HG03378 (cell line): Measurements from ENCODE around the gene MAN1C1.
A peak's percentile ranks its signal among the peaks of the same experiment; 100 is the strongest.

Experiments
- ATAC-seq: cut with Tn5 transposase; IDR thresholded peaks from one replicate; pipeline ENCODE4 v1.9.1; 2021; ENCODE audit warnings: mild to moderate bottlenecking, moderate library complexity; ENCODE audit not compliant: unreplicated experiment

Gene MAN1C1

GRCh38 chr1:25616095-25616986 is at the start of gene MAN1C1:
MAN1C1 (plus strand) TSS chr1:25616791; CDS start chr1:25617798, 1,007 bp downstream.
- peak; percentile 43 for ATAC-seq

GRCh38 chr1:25567710-25568089 is 48.9 kb upstream of the MAN1C1 start:
- ATAC-seq: no peak

GRCh38 chr1:25568090-25568833 is 48.3 kb upstream of the MAN1C1 start:
- no peak for ATAC-seq

- ATAC-seq: no peak
These were observed 47.6 kb upstream of the MAN1C1 start for GRCh38 chr1:25568834-25569596.

DNA sequence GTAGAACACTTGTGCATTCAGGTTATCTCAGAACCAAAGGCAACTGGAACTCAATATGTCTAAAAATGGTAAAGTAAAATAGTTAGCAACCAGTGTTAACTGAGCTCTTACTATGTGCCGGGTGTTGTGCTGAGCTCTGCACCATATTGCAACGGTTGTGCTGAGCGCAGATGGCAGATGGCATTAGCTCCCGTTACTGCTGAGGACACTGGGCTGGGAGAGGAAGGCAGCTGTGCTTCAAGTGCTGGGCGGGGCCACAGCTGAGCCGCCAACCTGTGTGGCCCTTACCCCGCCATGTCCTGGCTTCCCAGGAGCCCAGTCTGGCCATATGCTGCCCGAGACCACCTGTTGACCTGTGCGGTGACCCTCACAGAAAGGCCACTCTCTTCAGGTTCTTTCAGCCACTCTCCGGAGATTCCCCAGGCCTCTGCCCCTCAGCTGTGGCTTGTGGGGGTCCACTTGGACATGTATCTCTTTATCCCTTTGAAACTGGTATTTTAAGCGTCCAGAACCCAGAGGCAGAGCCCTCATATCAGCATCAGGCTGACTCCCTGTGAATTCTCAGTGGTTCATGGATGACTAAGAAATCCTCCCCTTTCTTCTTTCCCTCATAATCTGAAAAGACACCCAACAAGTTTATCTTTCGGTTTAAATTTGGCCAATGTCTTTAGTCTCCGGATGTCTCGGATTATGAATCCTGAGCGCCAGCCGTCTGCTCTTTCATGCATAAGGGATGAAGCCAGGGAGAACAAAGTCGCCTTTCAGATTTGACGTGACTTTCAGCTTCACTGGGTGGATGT is 46.8 kb upstream of the MAN1C1 start:
- ATAC-seq: no peak

DNA sequence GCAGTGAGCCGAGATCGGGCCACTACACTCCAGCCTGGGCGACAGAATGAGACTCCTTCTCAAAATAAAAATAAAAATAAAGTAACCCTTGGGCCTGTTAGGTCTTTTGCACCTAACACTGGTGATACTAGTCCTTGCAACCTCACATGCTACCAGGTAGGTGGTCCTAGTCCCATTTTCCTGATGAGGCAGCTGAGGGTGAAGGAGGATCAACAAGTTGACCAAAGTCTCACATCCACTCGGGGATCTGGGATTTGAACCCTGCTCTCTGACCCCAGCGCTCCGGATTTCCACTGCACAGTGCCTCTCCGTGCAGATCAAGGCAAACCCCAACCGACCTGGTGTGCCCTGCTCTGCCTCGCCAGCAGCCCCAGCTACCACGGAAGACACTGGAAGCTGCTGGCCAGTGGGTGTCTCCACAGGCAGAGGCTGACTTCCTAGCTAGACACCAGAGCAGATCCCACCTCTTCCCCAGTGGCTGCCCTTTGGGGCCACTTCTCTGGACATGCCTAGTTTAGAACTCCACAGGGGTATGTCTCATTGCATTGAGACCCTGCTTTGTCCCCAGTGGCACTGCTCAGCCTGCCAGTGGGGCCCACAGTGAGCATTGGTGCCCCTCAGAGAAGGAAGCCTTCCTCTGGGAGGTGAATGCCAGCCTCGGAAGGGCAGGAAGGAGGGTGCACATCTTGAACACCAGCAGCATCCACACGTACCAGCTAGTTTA is 45.6 kb upstream of the MAN1C1 start:
- no peak for ATAC-seq

DNA sequence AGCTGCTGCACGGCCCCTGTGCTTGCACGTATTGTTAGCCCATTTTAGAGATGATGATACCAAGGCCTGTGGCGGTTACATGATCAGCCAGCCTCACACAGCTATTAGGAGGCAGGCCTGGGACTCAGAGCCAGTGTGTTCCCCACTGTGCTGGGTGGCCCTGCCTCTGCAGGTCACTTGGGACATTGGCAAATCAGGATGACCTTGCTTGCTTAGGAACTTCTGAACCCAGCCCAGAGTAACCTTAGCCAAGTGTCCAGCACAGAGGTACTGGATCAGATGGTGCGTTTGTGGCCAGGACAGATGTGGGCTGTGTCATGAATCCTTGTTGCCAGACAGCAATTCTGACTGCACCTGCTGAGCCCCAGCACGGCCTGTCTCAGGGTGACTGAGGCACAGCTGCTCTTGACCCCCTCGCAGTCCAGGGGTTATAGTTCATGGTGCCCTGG is 45.0 kb upstream of the MAN1C1 start:
- ATAC-seq: no peak

- ATAC-seq: no peak
These were observed 44.5 kb upstream of the MAN1C1 start for GRCh38 chr1:25572107-25572506.

GRCh38 chr1:25572708-25573590 is 43.6 kb upstream of the MAN1C1 start:
- no peak for ATAC-seq

- ATAC-seq: no peak
These were observed 43.0 kb upstream of the MAN1C1 start for GRCh38 chr1:25573591-25573930.

DNA sequence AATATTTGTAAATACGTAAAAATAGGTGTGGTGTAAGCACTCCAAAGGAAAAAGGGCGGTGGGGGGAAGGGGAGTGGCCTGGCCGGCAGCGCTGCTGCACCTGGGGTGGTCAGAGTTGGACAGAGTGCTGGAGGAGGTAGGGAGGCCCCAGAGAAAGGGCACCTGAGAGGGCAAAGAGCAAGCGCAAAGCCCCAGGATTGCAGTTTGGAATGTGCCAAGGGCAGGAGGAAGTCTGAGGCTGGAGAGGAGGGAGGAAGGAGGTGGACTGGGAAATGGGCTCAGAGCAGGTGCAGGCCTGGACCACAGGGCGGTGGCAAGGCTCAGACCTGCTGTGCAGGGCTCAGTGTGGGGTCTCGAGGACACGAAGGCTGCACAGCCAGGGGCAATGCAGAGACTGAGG is 42.6 kb upstream of the MAN1C1 start:
- ATAC-seq: no peak

- ATAC-seq: no peak
These were observed 41.4 kb upstream of the MAN1C1 start for GRCh38 chr1:25575191-25575590.

DNA sequence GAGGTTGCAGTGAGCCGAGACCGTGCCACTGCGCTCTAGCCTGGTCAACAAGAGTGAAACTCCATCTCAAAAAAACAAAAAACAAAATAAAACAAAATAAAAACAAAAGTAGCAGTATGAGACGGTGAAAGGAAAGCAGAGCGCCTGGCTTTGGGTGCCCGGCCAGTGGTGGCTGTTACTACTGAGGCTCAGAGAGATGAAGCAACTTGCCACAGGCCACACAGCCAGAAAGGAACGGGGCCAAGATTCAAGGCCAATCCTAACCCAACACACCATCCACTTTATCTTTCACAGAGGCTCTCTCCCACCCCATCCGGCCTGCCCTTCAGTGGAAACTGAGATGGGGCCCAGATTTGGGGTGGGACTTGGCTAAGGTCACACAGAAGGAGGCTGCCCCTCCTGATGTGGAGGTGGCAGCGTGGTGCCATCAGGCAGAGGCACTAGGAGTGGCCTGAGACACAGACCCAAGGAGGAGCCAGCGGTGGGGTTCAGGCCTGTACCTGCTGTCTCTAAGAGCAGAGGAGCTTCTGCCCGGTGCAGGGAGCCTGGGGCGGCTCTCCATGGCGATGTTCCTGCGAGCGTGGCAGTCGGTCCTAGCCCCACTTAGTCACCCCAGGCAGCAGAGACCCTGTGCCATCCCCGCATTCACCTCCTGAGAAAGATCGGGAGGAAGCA is 40.0 kb upstream of the MAN1C1 start:
- ATAC-seq: no peak

DNA sequence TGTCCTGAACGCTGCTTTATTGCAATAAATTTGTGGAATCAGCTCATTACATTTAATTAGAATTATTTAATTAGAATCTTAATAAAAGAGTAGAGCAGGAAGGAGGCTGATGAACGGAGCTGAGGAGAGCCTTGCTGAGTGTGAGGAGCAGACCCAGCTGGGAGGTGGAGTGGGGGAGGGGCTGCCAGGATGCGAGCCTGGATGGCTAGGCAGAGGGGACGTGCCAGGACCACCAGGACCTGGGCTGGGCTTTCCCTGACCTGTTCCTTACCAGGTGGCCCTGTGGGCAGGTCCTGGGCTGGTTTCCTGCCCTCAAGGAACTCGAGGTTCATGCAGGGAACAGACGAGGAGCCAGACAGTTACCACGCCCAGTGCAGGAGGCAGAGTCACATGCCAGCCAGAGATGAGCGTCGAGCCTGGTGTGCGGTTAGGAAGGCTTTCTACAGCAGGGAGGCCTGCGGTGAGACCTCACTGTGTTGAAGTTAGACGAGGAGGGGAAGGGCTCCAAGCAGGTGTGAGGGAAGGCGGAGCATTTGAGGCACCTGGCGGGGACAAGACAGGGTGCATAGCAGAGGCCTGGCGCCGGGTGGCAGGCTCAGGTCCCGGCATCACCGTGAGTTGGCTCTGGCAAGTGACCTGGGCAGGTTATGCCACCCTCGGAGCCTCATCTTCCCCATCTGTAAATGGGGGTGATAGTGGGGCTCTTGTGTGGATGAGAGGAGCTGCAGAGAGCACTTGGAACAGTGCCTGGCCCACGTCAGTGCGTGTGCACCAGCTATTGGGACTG is 39.3 kb upstream of the MAN1C1 start:
- no peak for ATAC-seq

DNA sequence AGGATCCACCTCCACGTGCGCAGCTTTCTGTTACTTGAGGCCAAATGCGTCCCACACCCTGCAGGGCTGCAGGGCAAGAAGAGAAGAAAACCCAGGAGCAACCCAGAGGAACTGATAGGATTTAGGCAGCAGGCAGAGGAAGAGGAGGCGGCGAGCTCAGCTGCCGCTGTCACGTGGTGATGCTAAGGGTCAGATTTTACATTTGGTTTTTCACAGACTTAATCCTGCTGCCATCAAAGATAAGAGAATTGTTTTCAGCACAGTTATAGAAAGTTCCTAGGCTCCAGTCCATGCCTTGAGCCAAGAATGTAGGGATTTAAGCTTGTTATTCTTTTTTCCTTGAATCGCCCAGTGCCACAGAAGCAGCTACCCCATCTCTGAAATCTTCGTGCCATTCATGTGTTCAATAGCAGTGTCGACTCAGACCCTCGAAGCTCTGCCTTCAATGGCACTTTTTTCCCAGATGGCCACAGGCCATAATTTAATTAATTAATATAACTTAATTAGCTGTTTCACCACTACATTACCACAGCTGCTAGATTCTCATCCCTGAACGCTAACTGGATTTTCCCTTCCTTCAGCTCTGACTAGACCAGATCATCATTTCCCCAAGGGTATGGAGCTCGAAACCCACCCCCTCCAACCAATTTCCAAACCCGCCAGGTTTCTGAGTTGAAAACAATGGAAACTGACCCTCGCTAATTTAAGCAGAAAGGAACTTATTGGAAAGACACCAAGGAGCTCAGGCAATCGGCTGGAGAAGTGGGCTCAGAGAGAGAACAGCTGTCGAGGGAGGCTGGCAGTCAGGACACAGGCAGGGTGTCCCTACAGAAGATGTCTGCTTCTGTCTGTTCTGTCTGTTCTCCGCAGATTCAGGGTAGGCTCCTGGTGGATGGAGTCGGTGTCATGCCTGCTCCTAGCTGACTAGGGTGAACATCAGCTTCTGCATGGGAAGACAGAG is 37.0 kb upstream of the MAN1C1 start:
- no peak for ATAC-seq

- no peak for ATAC-seq
These were observed 35.7 kb upstream of the MAN1C1 start for GRCh38 chr1:25580927-25581326.
